ENCODE data around the gene PANX2. TPM values are rescaled to one million over a fixed set of nuclear protein-coding genes. Genes with fewer than 3 reads are reported as not detected.
"Not testable (repeated sequence)": the region's sequence is repeated elsewhere in the genome, so short reads cannot be mapped to it uniquely, and the experiment has no call there.

The PANX2 gene
- total RNA-seq, 1 donor from 2014 or later = 2.0 TPM

- no peak for FAIRE-seq
- DNase-seq (ENCODE audit: low spot score in 2 of 2) = no peak
Measured at GRCh38 chr22:50194037-50194805, 23.7 kb downstream of the PANX2 start.

GRCh38 chr22:50196256-50196655, 25.7 kb downstream of the PANX2 start:
- DNase-seq (ENCODE audit: low spot score in 2 of 2) (no peak), FAIRE-seq (no peak)

- FAIRE-seq = no peak
- DNase-seq (ENCODE audit: low spot score in 2 of 2) = no peak
Measured at GRCh38 chr22:50197000-50197800, 26.7 kb downstream of the PANX2 start.

DNA sequence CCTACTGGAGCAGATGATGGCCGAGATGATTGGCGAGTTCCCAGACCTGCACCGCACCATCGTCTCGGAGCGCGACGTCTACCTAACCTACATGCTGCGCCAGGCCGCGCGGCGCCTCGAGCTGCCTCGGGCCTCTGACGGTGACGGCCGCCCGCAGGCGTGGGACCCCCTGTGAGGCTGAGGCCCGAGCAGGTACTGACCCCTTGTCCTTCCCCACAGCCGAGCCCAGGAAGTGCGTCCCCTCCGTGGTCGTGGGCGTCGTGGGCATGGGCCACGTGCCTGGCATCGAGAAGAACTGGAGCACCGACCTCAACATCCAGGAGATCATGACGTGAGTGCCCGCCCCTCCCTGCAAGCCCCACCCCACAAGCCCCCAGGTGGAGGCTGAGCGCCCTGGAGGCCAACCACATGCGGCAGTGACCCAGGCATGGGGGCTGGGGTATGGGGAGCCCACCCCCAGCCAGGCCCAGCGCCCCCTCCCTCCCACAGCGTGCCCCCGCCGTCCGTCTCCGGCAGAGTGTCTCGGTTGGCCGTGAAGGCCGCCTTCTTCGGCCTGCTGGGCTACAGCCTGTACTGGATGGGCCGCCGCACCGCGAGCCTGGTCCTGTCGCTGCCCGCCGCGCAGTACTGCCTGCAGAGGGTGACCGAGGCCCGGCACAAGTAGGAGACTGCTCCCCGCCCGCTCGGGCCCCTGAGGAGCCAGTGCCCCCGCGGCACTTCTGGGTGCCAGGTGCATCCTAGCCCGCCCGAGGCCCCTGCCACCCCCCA, 27.5 kb downstream of the PANX2 start:
- DNase-seq (ENCODE audit: low spot score in 2 of 2) = no peak
- no peak for FAIRE-seq

DNA sequence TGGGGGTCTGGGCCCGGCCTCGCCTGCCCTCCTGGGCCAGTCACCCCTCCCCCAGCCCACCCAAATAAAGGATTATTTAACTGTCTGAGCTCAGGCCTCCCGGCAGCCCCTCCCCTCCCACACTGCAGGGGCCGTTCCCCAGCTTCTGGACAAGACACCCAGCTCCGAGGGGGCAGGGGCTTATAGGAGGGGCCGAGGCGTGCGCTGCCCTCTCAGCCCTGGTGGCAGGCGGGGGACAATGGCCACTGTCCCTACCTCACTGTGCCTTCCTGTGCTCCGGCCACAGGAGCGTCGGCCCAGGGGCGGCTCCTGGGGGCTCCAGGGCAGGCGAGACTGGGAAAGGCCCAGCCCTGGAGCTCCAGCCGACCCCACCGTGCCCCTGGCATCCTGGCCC, 28.1 kb downstream of the PANX2 start:
- DNase-seq (ENCODE audit: low spot score in 2 of 2) = no peak
- FAIRE-seq = no peak

GRCh38 chr22:50199251-50199721, 28.8 kb downstream of the PANX2 start:
- DNase-seq (ENCODE audit: low spot score in 2 of 2) = no peak
- no peak for FAIRE-seq

DNA sequence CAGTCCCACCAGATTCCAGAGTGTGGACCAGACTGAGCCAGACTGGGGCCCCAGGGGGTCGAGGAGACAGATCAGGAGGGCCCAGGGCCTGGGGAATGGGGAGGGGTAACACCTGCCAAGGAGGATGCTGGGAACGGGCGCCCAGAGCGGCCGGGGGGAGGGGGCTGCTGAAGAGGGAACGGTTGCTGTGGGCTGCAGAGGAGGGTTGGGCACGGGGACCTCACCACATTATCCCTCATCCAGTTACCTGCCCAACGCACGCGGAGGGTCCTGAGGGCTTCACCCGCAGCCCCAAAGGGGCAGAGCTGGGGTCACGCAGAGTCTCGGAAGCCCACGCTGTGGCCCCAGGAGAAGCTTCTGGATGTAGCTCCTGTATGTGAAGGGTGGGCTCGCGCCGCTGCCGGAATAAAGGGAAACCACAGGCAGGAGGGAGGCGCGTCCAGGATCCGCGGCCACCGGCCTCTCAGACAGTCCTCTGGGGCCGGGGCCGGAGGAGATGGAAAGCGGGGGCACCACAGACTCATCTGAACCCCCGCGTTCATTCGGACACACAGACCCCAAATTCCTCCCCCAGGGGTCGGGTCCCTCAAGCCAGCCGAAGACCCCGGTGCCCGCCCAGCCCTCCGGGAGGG, 29.4 kb downstream of the PANX2 start:
- no peak for FAIRE-seq
- no peak for DNase-seq (ENCODE audit: low spot score in 2 of 2)

DNA sequence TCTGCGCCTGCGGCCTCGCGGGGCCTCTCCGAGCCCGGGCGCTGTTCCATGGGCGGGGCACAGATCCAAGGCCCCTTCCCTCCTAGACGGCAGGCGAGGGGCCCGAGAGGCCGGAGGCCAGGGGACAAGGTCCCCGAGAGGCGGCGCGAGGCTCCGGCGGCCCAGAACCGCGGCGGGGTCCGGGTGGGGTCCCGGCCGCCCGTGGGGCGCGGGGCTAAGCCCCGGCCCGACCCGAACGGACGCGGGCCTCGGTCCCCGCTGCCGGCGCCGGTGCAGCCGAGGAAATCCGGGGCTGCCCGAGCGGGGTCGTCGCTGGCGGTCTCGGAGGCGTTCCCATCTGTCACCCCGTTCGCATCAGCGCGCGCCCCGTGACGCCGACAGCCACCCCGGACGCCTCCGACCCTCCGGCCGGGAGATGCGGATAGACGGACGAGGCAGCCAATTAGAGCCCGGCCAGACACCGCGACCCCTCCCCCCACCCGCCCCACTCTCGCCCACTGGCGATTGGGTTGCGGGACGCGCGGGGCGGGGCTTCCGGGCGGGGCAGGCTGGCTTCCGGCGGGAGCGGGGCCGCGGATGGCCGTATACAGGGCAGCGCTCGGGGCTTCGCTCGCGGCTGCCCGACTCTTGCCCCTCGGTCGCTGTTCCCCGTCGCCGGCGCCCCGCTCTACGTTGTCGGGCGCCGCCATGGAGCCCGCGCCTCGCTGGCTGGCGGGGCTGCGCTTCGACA, 30.1 kb downstream of the PANX2 start, which contains the start of gene SELENOO:
SELENOO (plus strand) TSS at position 551 of the 730 bp plus-strand sequence; CDS start at position 577, 26 bp downstream.
- FAIRE-seq (no peak), DNase-seq (ENCODE audit: low spot score in 2 of 2) (peak; percentile 100)

- DNase-seq (ENCODE audit: low spot score in 2 of 2) = peak; percentile 65 to 77
- no peak for FAIRE-seq
Measured at GRCh38 chr22:50201191-50202129, 30.9 kb downstream of the PANX2 start.

DNA sequence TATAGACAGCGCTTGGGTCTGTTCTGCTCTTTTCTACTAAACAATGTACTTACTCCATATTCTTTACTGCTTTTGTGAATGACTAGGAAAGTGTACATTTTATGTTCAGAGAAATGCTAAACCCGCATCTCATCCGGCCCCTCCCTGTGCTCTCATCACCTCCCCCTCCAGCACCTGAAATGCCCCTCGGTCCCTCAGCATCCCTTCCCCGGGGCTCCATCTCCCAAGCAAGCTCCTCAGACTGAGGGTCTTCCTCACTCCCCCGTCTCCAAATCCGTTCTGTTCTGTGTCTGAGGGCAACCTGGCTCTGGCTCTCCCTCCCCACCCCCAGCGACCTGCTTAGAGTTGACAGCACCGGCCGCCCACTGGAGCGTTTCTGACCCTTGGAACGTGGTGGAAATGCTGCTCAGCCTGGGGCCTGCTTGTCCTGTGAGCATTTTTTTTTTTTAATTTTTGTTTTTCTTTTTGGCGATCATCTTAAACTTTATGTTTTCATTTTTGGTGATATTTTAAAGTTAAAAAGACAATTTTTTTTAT, 31.7 kb downstream of the PANX2 start:
- DNase-seq (ENCODE audit: low spot score in 2 of 2) (no peak), FAIRE-seq (no peak)

GRCh38 chr22:50203288-50203687, 32.8 kb downstream of the PANX2 start:
- DNase-seq (ENCODE audit: low spot score in 2 of 2) (no peak), FAIRE-seq (no peak)

DNA sequence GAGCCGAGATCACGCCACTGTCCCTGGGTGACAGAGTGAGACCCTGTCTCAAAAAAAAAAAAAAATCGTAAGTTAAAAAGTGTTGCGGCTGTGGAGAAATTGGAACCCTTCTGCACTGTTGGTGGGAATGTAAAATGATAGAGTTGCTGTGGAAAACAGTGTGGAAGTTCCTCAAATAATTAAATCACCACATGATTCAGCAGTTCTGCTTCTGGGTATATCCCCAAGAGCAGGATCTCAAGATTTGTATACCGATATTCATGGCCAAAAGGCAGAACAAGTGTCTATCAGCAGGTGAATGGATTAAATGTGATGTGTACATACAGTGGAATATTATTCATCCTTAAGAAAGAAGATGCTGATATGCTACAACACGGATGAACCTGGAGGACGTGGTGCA, 34.0 kb downstream of the PANX2 start:
- FAIRE-seq (no peak), DNase-seq (ENCODE audit: low spot score in 2 of 2) (no peak)

DNA sequence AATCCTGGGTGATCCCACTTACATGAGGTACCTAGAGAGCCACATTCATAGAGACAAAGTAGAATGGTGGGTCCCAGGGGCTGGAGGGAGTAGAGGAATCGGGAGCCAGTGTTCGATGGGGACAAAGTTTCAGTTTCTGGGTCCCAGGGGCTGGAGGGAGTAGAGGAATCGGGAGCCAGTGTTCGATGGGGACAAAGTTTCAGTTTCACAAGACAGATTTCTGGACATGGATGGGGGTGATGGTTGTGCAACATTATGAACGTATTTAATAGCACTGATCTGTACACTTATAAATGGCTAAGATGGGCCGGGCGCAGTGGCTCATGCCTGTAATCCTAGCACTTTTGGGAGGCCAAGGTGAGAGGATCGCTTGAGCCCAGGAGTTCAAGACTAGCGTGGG, 34.5 kb downstream of the PANX2 start:
- FAIRE-seq; DNase-seq (ENCODE audit: low spot score in 2 of 2): not testable (repeated sequence)

DNA sequence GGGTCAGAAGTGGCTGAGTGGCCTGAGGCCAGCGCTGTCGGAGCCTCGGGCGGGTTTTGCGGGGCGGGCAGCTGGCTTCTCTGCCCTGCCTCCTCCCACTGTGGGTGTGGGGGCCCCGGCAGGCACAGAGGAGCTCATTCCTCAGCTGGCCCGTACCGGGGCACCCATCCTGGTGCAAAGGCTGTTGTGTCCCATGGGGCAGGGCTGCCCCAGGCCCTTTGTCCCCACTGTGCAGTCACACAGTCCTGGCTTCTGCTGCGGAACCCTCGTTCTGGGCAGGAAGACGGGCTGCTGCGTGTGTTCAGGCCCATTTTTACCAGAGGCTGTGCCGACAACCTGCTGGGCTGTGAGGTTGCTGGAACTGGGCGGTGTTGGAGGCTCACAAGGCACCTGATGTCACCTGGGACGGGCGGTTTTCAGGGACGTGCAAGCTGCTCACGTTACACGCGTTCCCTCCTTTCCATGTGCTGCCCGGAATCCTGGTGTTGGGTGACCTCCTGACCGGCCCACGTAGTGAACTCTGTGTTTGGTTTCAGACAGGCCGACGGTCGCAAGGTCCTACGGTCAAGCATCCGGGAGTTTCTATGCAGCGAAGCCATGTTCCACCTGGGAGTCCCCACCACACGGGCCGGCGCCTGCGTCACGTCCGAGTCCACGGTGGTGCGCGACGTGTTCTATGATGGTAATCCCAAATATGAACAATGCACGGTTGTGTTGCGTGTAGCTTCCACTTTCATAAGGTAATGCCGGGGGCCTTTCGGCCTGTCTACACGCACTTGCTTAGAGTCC, 35.4 kb downstream of the PANX2 start:
- DNase-seq (ENCODE audit: low spot score in 2 of 2) = no peak
- no peak for FAIRE-seq

DNA sequence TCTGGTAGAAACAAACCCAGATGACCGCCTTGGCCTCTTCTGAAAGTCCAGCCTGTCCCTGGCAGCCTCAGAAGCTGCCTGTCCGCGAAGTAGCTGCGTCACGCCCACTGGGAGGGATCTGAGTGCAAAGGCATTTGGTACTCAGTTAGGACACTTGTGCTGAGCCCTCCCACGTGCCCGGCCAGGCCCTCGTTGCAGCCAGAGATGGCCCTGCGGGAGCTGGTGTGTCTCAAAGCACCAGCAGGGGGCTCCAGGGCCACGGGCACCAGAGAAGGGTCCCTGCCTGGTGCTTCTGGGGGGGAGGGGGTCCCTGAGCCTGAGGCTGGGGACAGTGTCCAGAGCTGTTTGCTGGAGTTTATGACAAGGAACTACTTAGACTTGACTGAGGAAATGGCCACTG, 36.1 kb downstream of the PANX2 start:
- no peak for FAIRE-seq

DNA sequence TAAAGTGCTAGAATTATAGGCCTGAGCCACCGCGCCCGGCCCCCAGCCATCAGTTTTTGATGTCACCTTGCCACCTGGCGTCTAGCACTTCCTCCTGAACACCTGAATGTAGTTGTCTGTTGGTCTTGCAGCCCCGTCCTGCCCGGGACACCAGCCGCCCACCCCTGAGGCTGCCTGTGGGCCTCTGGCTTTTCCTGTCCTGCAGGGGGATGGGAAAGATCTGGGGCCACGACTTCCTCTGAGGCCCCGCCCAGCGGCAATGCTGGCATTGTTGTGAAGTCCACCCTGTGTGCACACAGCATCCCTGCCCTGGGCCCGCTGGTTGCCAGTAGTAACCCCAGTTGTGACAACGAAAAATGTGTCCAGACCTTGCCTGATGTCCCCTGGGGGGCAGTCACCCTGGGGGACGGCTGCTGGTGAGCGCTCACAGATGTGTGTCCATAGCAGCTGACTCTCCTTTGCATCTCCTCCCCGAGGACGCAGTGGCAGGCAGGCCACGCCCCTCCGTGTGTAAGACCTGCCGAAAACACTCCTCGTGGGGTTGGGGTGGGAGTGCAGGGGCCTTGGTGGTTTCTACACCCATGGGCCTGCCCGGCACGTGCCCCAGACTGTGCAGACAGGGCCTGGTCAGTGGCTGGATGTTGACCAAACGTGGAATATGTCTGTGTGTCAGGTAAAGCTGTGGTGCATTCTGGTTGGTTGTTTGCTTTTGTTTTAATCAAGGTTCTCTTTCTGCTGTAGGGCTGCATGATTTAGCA, 37.0 kb downstream of the PANX2 start:
- DNase-seq (ENCODE audit: low spot score in 2 of 2) = peak in 1 of 2 donors; percentile 22
- FAIRE-seq = no peak

More for the DNA sequence above, 36.1 kb downstream of the PANX2 start:
- no peak for DNase-seq (ENCODE audit: low spot score in 2 of 2)
